Measurements from ENCODE around the gene C17orf100. TPM values are rescaled to one million over a fixed set of nuclear protein-coding genes. Genes with fewer than 3 reads are reported as not detected.

The C17orf100 gene
- 1 to 10 TPM; 1.3 to 2.2 TPM for total RNA-seq
- polyA plus RNA-seq (ENCODE audit: insufficient read length in 6 of 6) = 1 to 10 TPM; 4.9 to 7.6 (median 6.5) TPM
- long read RNA-seq, donor 1, transcript C17orf100-201 (1 exons, 1,756 nt) = major isoform, 14 of 14 reads
- long read RNA-seq, donor 1, partial matches to known transcripts = 0 of 14 reads
- long read RNA-seq, donor 1, other reads (novel, unspliced or antisense) = 0 of 14 reads
- long read RNA-seq, donor 2, transcript C17orf100-201 (1 exons, 1,756 nt) = major isoform, 13 of 13 reads
- long read RNA-seq, donor 2, partial matches to known transcripts = 0 of 13 reads
- long read RNA-seq, donor 2, other reads (novel, unspliced or antisense) = 0 of 13 reads
- long read RNA-seq, donor 3, partial matches to known transcripts = 0 of 4 reads
- long read RNA-seq, donor 3, other reads (novel, unspliced or antisense) = 0 of 4 reads
- long read RNA-seq, donor 4, partial matches to known transcripts = 0 of 4 reads
- long read RNA-seq, donor 4, other reads (novel, unspliced or antisense) = 0 of 4 reads
- long read RNA-seq, donor 5, transcript C17orf100-201 (1 exons, 1,756 nt) = major isoform, 10 of 10 reads
- long read RNA-seq, donor 5, partial matches to known transcripts = 0 of 10 reads
- long read RNA-seq, donor 5, other reads (novel, unspliced or antisense) = 0 of 10 reads
- long read RNA-seq, donor 6, transcript C17orf100-201 (1 exons, 1,756 nt) = major isoform, 14 of 14 reads
- long read RNA-seq, donor 6, partial matches to known transcripts = 0 of 14 reads
- long read RNA-seq, donor 6, other reads (novel, unspliced or antisense) = 0 of 14 reads
- long read RNA-seq, donor 7, partial matches to known transcripts = 0 of 4 reads
- long read RNA-seq, donor 7, other reads (novel, unspliced or antisense) = 0 of 4 reads
- long read RNA-seq, donor 8, partial matches to known transcripts = 0 of 3 reads
- long read RNA-seq, donor 8, other reads (novel, unspliced or antisense) = 0 of 3 reads
- long read RNA-seq, donor 9 = 0 reads
- long read RNA-seq, donor 10, partial matches to known transcripts = 0 of 1 reads
- long read RNA-seq, donor 10, other reads (novel, unspliced or antisense) = 0 of 1 reads
- long read RNA-seq, donor 11 = 0 reads
- long read RNA-seq, donor 12, transcript C17orf100-201 (1 exons, 1,756 nt) = major isoform, 6 of 6 reads
- long read RNA-seq, donor 12, partial matches to known transcripts = 0 of 6 reads
- long read RNA-seq, donor 12, other reads (novel, unspliced or antisense) = 0 of 6 reads

DNA sequence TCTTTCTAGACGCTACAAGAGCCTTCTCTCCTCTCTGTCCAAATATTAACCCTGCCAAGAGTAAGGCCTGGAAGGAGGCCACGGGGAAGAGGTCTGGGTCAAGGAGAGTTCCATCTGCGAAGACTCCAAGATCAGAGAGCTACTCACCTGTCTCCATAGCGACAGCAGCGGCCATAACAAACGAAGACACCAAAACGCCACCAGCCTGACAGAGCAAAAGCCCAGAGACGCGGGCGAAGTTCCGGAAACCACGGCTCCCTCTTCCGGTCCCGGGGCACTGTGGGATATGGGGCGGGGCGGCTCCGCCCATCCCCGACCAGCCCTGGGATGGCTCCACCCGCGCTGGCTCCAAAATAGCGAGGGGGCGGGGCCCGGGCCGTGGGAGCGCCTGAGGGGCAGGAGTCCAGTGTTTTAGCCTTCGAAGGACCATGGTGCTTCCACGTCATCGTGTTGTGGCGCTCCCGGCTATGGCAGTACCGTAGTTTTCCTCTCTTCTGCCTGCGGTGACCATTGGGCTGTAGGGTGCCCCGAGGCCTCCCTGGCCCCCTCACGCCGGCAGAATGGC is at the start of gene C17orf100, which contains the start of gene MED31:
TSS of gene C17orf100 (plus strand) at position 409 of the 565 bp plus-strand sequence. CDS start at position 561, 152 bp downstream.
TSS of gene MED31 (minus strand) at position 252 of the 565 bp plus-strand sequence. CDS start at position 175, 77 bp downstream.
- peak; percentile 84 to 100 (median 95) for DNase-seq
- no peak for TF ChIP-seq CTCF (IDR thresholded peaks at IDR 0.05)
- Histone ChIP-seq H3K27ac (peak within 1 kb of the TSS; percentile 73 to 96), H3K36me3 (peaks cover 0 to 23% of the 10 kb centered on the region in 2 donors), H3K9me3 (no peaks in the 10 kb centered on the region), H3K4me1 (peaks cover 12 to 32% of the 10 kb centered on the region in 2 donors), H3K4me3 (peak within 1 kb of the TSS; percentile 48 to 67), H3K27me3 (peaks cover 10 to 42% of the 10 kb centered on the region in 2 donors)
- peak; percentile 95 for ATAC-seq
- intact Hi-C loops (cut with DNase I) = no loop called here

DNA sequence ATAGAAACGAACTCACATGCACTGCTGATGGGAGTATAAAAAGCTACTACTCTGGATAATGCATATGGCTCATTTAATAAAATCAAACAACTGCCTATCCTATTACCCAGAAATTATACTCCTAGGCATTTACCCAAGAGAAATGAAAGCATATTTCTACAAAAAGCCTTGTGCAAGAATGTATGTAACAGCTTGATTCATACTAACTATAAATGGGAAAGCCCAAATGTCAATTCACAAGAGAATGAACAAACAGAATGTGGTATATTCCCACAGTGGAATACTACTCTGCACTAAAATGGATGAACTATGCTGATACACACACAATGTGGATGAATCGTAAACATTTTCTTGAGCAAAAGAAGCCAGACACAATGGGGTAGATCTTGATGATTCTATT is 49.4 kb upstream of the C17orf100 start:
- H3K27me3 ChIP-seq = no peaks in the 10 kb centered on the region
- H3K4me1 ChIP-seq = peaks cover 28 to 29% of the 10 kb centered on the region in 2 donors
- intact Hi-C loops (cut with DNase I) = no loop called here

GRCh38 chr17:6603744-6604325 is 47.7 kb upstream of the C17orf100 start:
- no peak overlapping the region for H3K4me3 ChIP-seq
- H3K27ac ChIP-seq = no peak overlapping the region
- H3K27me3 ChIP-seq = no peaks in the 10 kb centered on the region
- ATAC-seq (peak; percentile 26), DNase-seq (peak in 3 of 4 donors; percentile 40 to 78 (median 59))
- H3K4me1 ChIP-seq = peaks cover 13 to 18% of the 10 kb centered on the region in 2 donors
- peaks cover 0 to 49% of the 10 kb centered on the region in 2 donors for H3K36me3 ChIP-seq
- no peak for TF ChIP-seq CTCF (IDR thresholded peaks at IDR 0.05)
- intact Hi-C loops (cut with DNase I) = no loop called here
- no peaks in the 10 kb centered on the region for H3K9me3 ChIP-seq

More for the DNA sequence above, 49.4 kb upstream of the C17orf100 start:
- Histone ChIP-seq H3K27ac (no peak overlapping the region), H3K4me3 (no peak overlapping the region), H3K9me3 (no peaks in the 10 kb centered on the region), H3K36me3 (peaks cover 0 to 32% of the 10 kb centered on the region in 2 donors)
- ATAC-seq = no peak
- no peak for TF ChIP-seq CTCF (IDR thresholded peaks at IDR 0.05)
- DNase-seq = no peak

- no peak for DNase-seq
- Histone ChIP-seq H3K36me3 (peaks cover 0 to 61% of the 10 kb centered on the region in 2 donors), H3K27ac (no peak overlapping the region), H3K27me3 (no peaks in the 10 kb centered on the region), H3K9me3 (no peaks in the 10 kb centered on the region), H3K4me3 (no peak overlapping the region), H3K4me1 (peaks cover 5 to 7% of the 10 kb centered on the region in 2 donors)
- no peak for TF ChIP-seq CTCF (IDR thresholded peaks at IDR 0.05)
- intact Hi-C loops (cut with DNase I) = no loop called here
- ATAC-seq = no peak
Observed at GRCh38 chr17:6605142-6605541, 46.4 kb upstream of the C17orf100 start.
